Stimulated activated CD4-positive, alpha-beta T cell treated with anti-CD3 and anti-CD28 coated beads, Interleukin-4, amount 100 ng/mL, for 48 hours (primary cell): ENCODE data around the gene CDH12.
"Not testable (repeated sequence)": the region's sequence is repeated elsewhere in the genome, so short reads cannot be mapped to it uniquely, and the experiment has no call there.

Source experiments
- DNase-seq, 2 donors: peaks; one replicate each; pipeline ENCODE4 v3.0.0-alpha.2; 2020; ENCODE audit warnings: low read depth in 2 of 2

Gene CDH12

GRCh38 chr5:22023784-22024183 is 829.4 kb downstream of the CDH12 start:
- no peak for DNase-seq

- DNase-seq = not testable (repeated sequence)
Observed at GRCh38 chr5:22012893-22013292, 840.3 kb downstream of the CDH12 start.

GRCh38 chr5:22010808-22011207 is 842.3 kb downstream of the CDH12 start:
- not testable (repeated sequence) for DNase-seq

GRCh38 chr5:22001097-22001496 is 852.0 kb downstream of the CDH12 start:
- not testable (repeated sequence) for DNase-seq

- DNase-seq = not testable (repeated sequence)
Observed at GRCh38 chr5:21985799-21986198, 867.3 kb downstream of the CDH12 start.

- DNase-seq = not testable (repeated sequence)
Observed at GRCh38 chr5:21951571-21951970, 901.6 kb downstream of the CDH12 start.

GRCh38 chr5:21931116-21931515 is 922.0 kb downstream of the CDH12 start:
- DNase-seq = no peak

- DNase-seq = no peak
Observed at GRCh38 chr5:21919414-21920022, 933.6 kb downstream of the CDH12 start.

GRCh38 chr5:21918451-21918850 is 934.7 kb downstream of the CDH12 start:
- no peak for DNase-seq

- DNase-seq = no peak
Observed at GRCh38 chr5:21910731-21911130, 942.4 kb downstream of the CDH12 start.

GRCh38 chr5:21895766-21896350 is 957.3 kb downstream of the CDH12 start:
- no peak for DNase-seq

- DNase-seq = no peak
Observed at GRCh38 chr5:21893161-21893560, 960.0 kb downstream of the CDH12 start.

GRCh38 chr5:21889581-21889980 is 963.6 kb downstream of the CDH12 start:
- no peak for DNase-seq

GRCh38 chr5:21882074-21882745 is 970.9 kb downstream of the CDH12 start:
- no peak for DNase-seq

- DNase-seq = no peak
Observed at GRCh38 chr5:21880164-21880563, 973.0 kb downstream of the CDH12 start.

- no peak for DNase-seq
Observed at GRCh38 chr5:21862986-21863385, 990.2 kb downstream of the CDH12 start.

- no peak for DNase-seq
Observed at GRCh38 chr5:21858441-21858840, 994.7 kb downstream of the CDH12 start.

- DNase-seq = no peak
Observed at GRCh38 chr5:21856987-21857386, 996.2 kb downstream of the CDH12 start.

- no peak for DNase-seq
Observed at GRCh38 chr5:21847300-21847699, 1005.8 kb downstream of the CDH12 start.

GRCh38 chr5:21844960-21845359 is 1008.2 kb downstream of the CDH12 start:
- no peak for DNase-seq

GRCh38 chr5:21834863-21835262 is 1018.3 kb downstream of the CDH12 start:
- DNase-seq = no peak

GRCh38 chr5:21831145-21831787 is 1021.9 kb downstream of the CDH12 start:
- no peak for DNase-seq

GRCh38 chr5:21826884-21827283 is 1026.3 kb downstream of the CDH12 start:
- DNase-seq = no peak
